ENCODE data around the gene CACNA1S. TPM values are rescaled to one million over a fixed set of nuclear protein-coding genes. Genes with fewer than 3 reads are reported as not detected.

Gene CACNA1S
- total RNA-seq, 1 experiment from 2014 or later, result not detected

DNA sequence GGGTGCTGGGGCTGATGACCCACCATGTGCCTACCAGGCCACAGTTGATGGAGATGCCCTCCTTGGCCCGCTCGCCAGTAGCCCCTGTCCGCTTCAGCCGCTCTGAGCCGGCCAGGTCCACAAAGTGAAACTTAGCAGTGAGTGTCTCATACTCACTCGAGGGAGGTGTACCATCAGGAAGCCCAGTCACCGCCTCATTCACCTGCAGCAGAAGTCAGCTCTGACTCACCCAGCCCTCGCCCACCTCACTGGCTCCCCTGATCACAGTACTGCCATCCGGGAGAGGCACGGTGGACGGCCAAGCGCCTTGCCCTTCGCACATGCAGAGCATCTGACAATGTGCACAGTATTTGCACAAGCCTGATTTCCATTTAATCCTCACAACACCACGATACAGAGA lies 107.5 kb downstream of the CACNA1S start:
- no peaks in the 10 kb centered on the region for H3K27me3 ChIP-seq (ENCODE audit: control insufficient read depth, insufficient read depth, low read length)
- ChIA-PET CTCF (interaction anchor here (0.6 to 0.8 kb wide), 2 partner anchors 18 to 25 kb away, joined by 3 read pairs; no protein-coding TSS in a partner anchor), POLR2A (no interaction called here)
- H3K9me3 ChIP-seq (ENCODE audit: control insufficient read depth, insufficient read depth, low read depth, low read length), result no peaks in the 10 kb centered on the region
- no peak for TF ChIP-seq TCF7L2 (IDR thresholded peaks at IDR 0.05; ENCODE audit: low read depth, low read length)
- H3K4me3 ChIP-seq (ENCODE audit: low read depth in 2 of 2, low read length in 2 of 2), result no peak overlapping the region
- intact Hi-C loops (cut with micrococcal nuclease; ENCODE audit: unreplicated experiment) (no loop called here), in situ Hi-C loops (cut with HindIII; ENCODE audit: low pct_unique_long_range_greater_than_20kb, low sequenced_read_pairs) (no loop called here)
- no TSS peak for BruUV-seq (replicated peaks)
- H3K36me3 ChIP-seq (ENCODE audit: control insufficient read depth, insufficient read depth, low read length), result no peaks in the 10 kb centered on the region
- H3K27ac ChIP-seq (ENCODE audit: low read length), result no peak overlapping the region
- DNase-seq (ENCODE audit: low read depth, low spot score) (no peak), ATAC-seq (no peak)
- H3K4me1 ChIP-seq (ENCODE audit: control insufficient read depth, insufficient read depth, low read length), result no peaks in the 10 kb centered on the region

- intact Hi-C loops (cut with micrococcal nuclease; ENCODE audit: unreplicated experiment), result no loop called here
- no peaks in the 10 kb centered on the region for H3K27me3 ChIP-seq (ENCODE audit: control insufficient read depth, insufficient read depth, low read length)
- in situ Hi-C loops (cut with HindIII; ENCODE audit: low pct_unique_long_range_greater_than_20kb, low sequenced_read_pairs), result no loop called here
- no peak for ATAC-seq
- TF ChIP-seq, protein P1, sequence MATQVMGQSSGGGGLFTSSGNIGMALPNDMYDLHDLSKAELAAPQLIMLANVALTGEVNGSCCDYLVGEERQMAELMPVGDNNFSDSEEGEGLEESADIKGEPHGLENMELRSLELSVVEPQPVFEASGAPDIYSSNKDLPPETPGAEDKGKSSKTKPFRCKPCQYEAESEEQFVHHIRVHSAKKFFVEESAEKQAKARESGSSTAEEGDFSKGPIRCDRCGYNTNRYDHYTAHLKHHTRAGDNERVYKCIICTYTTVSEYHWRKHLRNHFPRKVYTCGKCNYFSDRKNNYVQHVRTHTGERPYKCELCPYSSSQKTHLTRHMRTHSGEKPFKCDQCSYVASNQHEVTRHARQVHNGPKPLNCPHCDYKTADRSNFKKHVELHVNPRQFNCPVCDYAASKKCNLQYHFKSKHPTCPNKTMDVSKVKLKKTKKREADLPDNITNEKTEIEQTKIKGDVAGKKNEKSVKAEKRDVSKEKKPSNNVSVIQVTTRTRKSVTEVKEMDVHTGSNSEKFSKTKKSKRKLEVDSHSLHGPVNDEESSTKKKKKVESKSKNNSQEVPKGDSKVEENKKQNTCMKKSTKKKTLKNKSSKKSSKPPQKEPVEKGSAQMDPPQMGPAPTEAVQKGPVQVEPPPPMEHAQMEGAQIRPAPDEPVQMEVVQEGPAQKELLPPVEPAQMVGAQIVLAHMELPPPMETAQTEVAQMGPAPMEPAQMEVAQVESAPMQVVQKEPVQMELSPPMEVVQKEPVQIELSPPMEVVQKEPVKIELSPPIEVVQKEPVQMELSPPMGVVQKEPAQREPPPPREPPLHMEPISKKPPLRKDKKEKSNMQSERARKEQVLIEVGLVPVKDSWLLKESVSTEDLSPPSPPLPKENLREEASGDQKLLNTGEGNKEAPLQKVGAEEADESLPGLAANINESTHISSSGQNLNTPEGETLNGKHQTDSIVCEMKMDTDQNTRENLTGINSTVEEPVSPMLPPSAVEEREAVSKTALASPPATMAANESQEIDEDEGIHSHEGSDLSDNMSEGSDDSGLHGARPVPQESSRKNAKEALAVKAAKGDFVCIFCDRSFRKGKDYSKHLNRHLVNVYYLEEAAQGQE (IDR thresholded peaks at IDR 0.05; ENCODE audit: insufficient read depth in 1 of 2, low read depth in 2 of 2, low read length in 1 of 2), result no peak
- TF ChIP-seq CTCF (IDR thresholded peaks at IDR 0.05) (no peak), SIN3A (IDR thresholded peaks at IDR 0.05; ENCODE audit: borderline replicate concordance, insufficient read depth, low read depth, low read length) (no peak), POLR2AphosphoS5 (IDR thresholded peaks at IDR 0.05; ENCODE audit: low read depth, low read length) (no peak), TCF7L2 (IDR thresholded peaks at IDR 0.05; ENCODE audit: low read depth, low read length) (no peak)
- POLR2A ChIA-PET, result no interaction called here
- BruUV-seq (replicated peaks), result no TSS peak
- DNase-seq (ENCODE audit: low read depth, low spot score), result no peak
- H3K4me1 ChIP-seq (ENCODE audit: control insufficient read depth, insufficient read depth, low read length), result no peaks in the 10 kb centered on the region
- no peaks in the 10 kb centered on the region for H3K9me3 ChIP-seq (ENCODE audit: control insufficient read depth, insufficient read depth, low read depth, low read length)
- no peaks in the 10 kb centered on the region for H3K36me3 ChIP-seq (ENCODE audit: control insufficient read depth, insufficient read depth, low read length)
- no peak overlapping the region for H3K4me3 ChIP-seq (ENCODE audit: low read depth in 2 of 2, low read length in 2 of 2)
- no peak overlapping the region for H3K27ac ChIP-seq (ENCODE audit: low read length)
- CTCF ChIA-PET, result no interaction called here
Observed at GRCh38 chr1:201004154-201004553, 108.1 kb downstream of the CACNA1S start.

DNA sequence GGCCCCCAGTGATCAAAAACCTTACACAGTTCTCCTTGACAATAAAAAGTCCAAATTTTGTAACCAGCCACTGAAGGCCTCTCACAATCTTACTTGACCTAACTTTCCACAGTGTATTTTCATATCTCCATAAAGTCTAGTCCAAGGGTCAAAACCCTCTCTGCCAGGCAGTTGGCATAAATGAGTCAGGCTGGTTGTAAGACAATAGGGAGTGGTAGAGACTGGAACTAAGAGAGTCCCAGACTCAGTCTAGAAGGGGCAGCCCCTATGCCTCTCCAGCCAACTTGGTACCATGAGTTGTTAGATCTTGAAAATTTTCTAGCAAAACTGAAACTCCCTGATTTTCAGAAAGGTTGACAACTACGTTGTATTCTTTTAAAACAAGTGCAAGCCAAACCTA lies 109.7 kb downstream of the CACNA1S start:
- ATAC-seq, result no peak
- CTCF ChIA-PET, result no interaction called here
- in situ Hi-C loops (cut with HindIII; ENCODE audit: low pct_unique_long_range_greater_than_20kb, low sequenced_read_pairs), result no loop called here

More for the DNA sequence above, 109.7 kb downstream of the CACNA1S start:
- H3K4me1 ChIP-seq (ENCODE audit: control insufficient read depth, insufficient read depth, low read length), result no peaks in the 10 kb centered on the region
- H3K4me3 ChIP-seq (ENCODE audit: low read depth in 2 of 2, low read length in 2 of 2), result no peak overlapping the region
- no TSS peak for BruUV-seq (replicated peaks)
- no peaks in the 10 kb centered on the region for H3K9me3 ChIP-seq (ENCODE audit: control insufficient read depth, insufficient read depth, low read depth, low read length)
- DNase-seq (ENCODE audit: low read depth, low spot score), result no peak
- POLR2A ChIA-PET, result no interaction called here
- no peaks in the 10 kb centered on the region for H3K36me3 ChIP-seq (ENCODE audit: control insufficient read depth, insufficient read depth, low read length)
- no peak for TF ChIP-seq TCF7L2 (IDR thresholded peaks at IDR 0.05; ENCODE audit: low read depth, low read length)
- no peak for TF ChIP-seq SIN3A (IDR thresholded peaks at IDR 0.05; ENCODE audit: borderline replicate concordance, insufficient read depth, low read depth, low read length)
- TF ChIP-seq, protein P1 (IDR thresholded peaks at IDR 0.05; ENCODE audit: insufficient read depth in 1 of 2, low read depth in 2 of 2, low read length in 1 of 2), result no peak
- no peak for TF ChIP-seq POLR2AphosphoS5 (IDR thresholded peaks at IDR 0.05; ENCODE audit: low read depth, low read length)
- no peak for TF ChIP-seq CTCF (IDR thresholded peaks at IDR 0.05)
- H3K27ac ChIP-seq (ENCODE audit: low read length), result no peak overlapping the region
- intact Hi-C loops (cut with micrococcal nuclease; ENCODE audit: unreplicated experiment), result no loop called here
- H3K27me3 ChIP-seq (ENCODE audit: control insufficient read depth, insufficient read depth, low read length), result no peaks in the 10 kb centered on the region

All from Panc1 (cell line).